GM23338 (cell line): Measurements from ENCODE around the gene EMC10. TPM values are rescaled to one million over a fixed set of nuclear protein-coding genes. Genes with fewer than 3 reads are reported as not detected.

Experiments used
- ATAC-seq: fragments of 200-7000 bp; cut with Tn5 transposase; 3 replicates; pipeline ENCODE4 v1.9.1; 2020
- DNase-seq: peaks from one replicate; pipeline ENCODE4 v3.0.0-alpha.2; 2015; ENCODE audit warnings: low spot score
- H2AFZ ChIP-seq: fragments of 200-600 bp; sonication (generic); 2 replicates; pipeline ENCODE4 v1.8.0; 2016; ENCODE audit warnings: antibody characterized with exemption, mild to moderate bottlenecking, moderate library complexity
- H3F3A ChIP-seq: fragments of 200-600 bp; sonication (generic); replicated peaks from 2 replicates; pipeline ENCODE4 v1.8.0; 2017; ENCODE audit warnings: antibody characterized with exemption, mixed run types, low read depth
- H3K27ac ChIP-seq: fragments of 200-600 bp; sonication (generic); 2 replicates; pipeline ENCODE4 v1.6.1; 2016; ENCODE audit warnings: low read depth
- H3K27me3 ChIP-seq: fragments of 200-600 bp; sonication (generic); 2 replicates; pipeline ENCODE4 v1.8.0; 2016; ENCODE audit warnings: mild to moderate bottlenecking, mixed run types, moderate library complexity; ENCODE audit not compliant: insufficient read depth
- H3K36me3 ChIP-seq: fragments of 200-600 bp; sonication (generic); 2 replicates; pipeline ENCODE4 v1.8.0; 2016; ENCODE audit warnings: mild to moderate bottlenecking; ENCODE audit not compliant: insufficient read depth
- H3K4me1 ChIP-seq: fragments of 200-600 bp; sonication (generic); 2 replicates; pipeline ENCODE4 v1.8.0; 2016; ENCODE audit warnings: mild to moderate bottlenecking, moderate library complexity; ENCODE audit not compliant: insufficient read depth
- H3K4me2 ChIP-seq: fragments of 200-600 bp; sonication (generic); 2 replicates; pipeline ENCODE4 v1.7.1; 2017; ENCODE audit warnings: mixed run types
- H3K4me3 ChIP-seq: fragments of 200-600 bp; sonication (generic); 2 replicates; pipeline ENCODE4 v1.6.1; 2016; ENCODE audit warnings: mixed run types
- H3K79me2 ChIP-seq: fragments of 200-600 bp; sonication (generic); replicated peaks from 2 replicates; pipeline ENCODE4 v1.8.0; 2017; ENCODE audit warnings: mild to moderate bottlenecking; ENCODE audit not compliant: insufficient read depth
- H3K9me2 ChIP-seq: fragments of 200-600 bp; sonication (generic); 2 replicates; pipeline ENCODE4 v1.8.0; 2017; ENCODE audit not compliant: insufficient read depth
- H4K20me1 ChIP-seq: fragments of 200-600 bp; sonication (generic); replicated peaks from 2 replicates; pipeline ENCODE4 v1.8.0; 2017; ENCODE audit warnings: mild to moderate bottlenecking; ENCODE audit not compliant: insufficient read depth
- H3K27ac Mint-ChIP-seq: 2 replicates; pipeline ENCODE4 v1.8.0; 2020; ENCODE audit warnings: inconsistent platforms, mild to moderate bottlenecking, moderate library complexity, mixed read lengths
- H3K27me3 Mint-ChIP-seq: 3 replicates; pipeline ENCODE4 v1.8.0; 2022; ENCODE audit warnings: low read depth, mild to moderate bottlenecking, moderate library complexity, mixed read lengths, inconsistent platforms; ENCODE audit not compliant: insufficient read depth, poor library complexity
- H3K36me3 Mint-ChIP-seq: 3 replicates; pipeline ENCODE4 v1.8.0; 2021; ENCODE audit warnings: low read depth, mild to moderate bottlenecking, inconsistent platforms, moderate library complexity, mixed read lengths
- H3K4me1 Mint-ChIP-seq: 3 replicates; pipeline ENCODE4 v1.8.0; 2020; ENCODE audit warnings: mild to moderate bottlenecking, inconsistent platforms, mixed read lengths
- H3K4me3 Mint-ChIP-seq: 3 replicates; pipeline ENCODE4 v1.8.0; 2021; ENCODE audit warnings: moderate library complexity, mild to moderate bottlenecking, inconsistent platforms, mixed read lengths
- H3K9me3 Mint-ChIP-seq: 3 replicates; pipeline ENCODE4 v1.8.0; 2020; ENCODE audit warnings: moderate library complexity, mild to moderate bottlenecking, inconsistent platforms, mixed read lengths
- CREB1 ChIP-seq: fragments of 250-450 bp; sonication (Bioruptor Pico); IDR thresholded peaks from 2 replicates; pipeline ENCODE4 v1.5.0; 2020; ENCODE audit warnings: low read depth, mild to moderate bottlenecking, moderate library complexity
- CTCF ChIP-seq, 2 experiments: fragments of 200-600 bp in 1 of 2; sonication (generic) in 1 of 2; conservative IDR thresholded peaks; 2 replicates each; pipeline versions ENCODE4 v1.5.1 to v1.6.1; 2016 to 2017; ENCODE audit warnings: antibody characterized with exemption in 2 of 2, low read depth in 2 of 2, mild to moderate bottlenecking in 2 of 2, moderate library complexity in 1 of 2
- ETS1 ChIP-seq: IDR thresholded peaks from 2 replicates; pipeline ENCODE4 v1.6.1; 2016; ENCODE audit warnings: antibody characterized with exemption
- EZH2 ChIP-seq: fragments of 200-600 bp; sonication (generic); IDR thresholded peaks from one replicate; pipeline ENCODE4 v1.8.0; 2017; ENCODE audit warnings: antibody characterized with exemption, mild to moderate bottlenecking, low read depth; ENCODE audit not compliant: unreplicated experiment
- EZH2phosphoT487 ChIP-seq: fragments of 200-600 bp; sonication (generic); IDR thresholded peaks from one replicate; pipeline ENCODE4 v1.8.1; 2018; ENCODE audit warnings: antibody characterized with exemption; ENCODE audit not compliant: unreplicated experiment
- JUNB ChIP-seq: IDR thresholded peaks from one replicate; pipeline ENCODE4 v1.6.1; 2016; ENCODE audit warnings: antibody characterized with exemption; ENCODE audit not compliant: unreplicated experiment
- NANOG ChIP-seq: IDR thresholded peaks from 2 replicates; pipeline ENCODE4 v1.6.1; 2016; ENCODE audit warnings: antibody characterized with exemption, borderline replicate concordance
- POLR2AphosphoS5 ChIP-seq: IDR thresholded peaks from 2 replicates; pipeline ENCODE4 v1.6.1; 2016; ENCODE audit warnings: antibody characterized with exemption, low read depth
- REST ChIP-seq: IDR thresholded peaks from one replicate; pipeline ENCODE4 v1.6.1; 2018; ENCODE audit warnings: antibody characterized with exemption; ENCODE audit not compliant: unreplicated experiment
- STAT1 ChIP-seq: IDR thresholded peaks from one replicate; pipeline ENCODE4 v1.6.1; 2016; ENCODE audit warnings: antibody characterized with exemption; ENCODE audit not compliant: unreplicated experiment
- ZNF114 ChIP-seq: fragments of 250-450 bp; sonication (Bioruptor Pico); IDR thresholded peaks from 2 replicates; pipeline ENCODE4 v1.5.0; 2020; ENCODE audit warnings: mild to moderate bottlenecking, moderate library complexity
- ZNF331 ChIP-seq: fragments of 250-450 bp; sonication (Bioruptor Pico); IDR thresholded peaks from 2 replicates; pipeline ENCODE4 v1.5.0; 2020; ENCODE audit warnings: low read depth, mild to moderate bottlenecking, moderate library complexity
- ZNF462 ChIP-seq: fragments of 250-450 bp; sonication (Bioruptor Pico); IDR thresholded peaks from 2 replicates; pipeline ENCODE4 v1.5.0; 2020; ENCODE audit warnings: mild to moderate bottlenecking, moderate library complexity
- polyA plus RNA-seq: library from polyadenylated mRNA; unstranded; fragments of >200 nt; fragmentation: Nextera tagmentation; extraction: Ambion mirVana; gene quantifications from 2 replicates; pipeline ENCODE4 v1.2.1, GENCODE V29; 2016
- total RNA-seq: library from RNA; depleted of rRNA; stranded (reverse); fragments of >200 nt; shearing (Covaris generic); gene quantifications from 2 replicates; pipeline ENCODE4 v1.2.3, GENCODE V29; 2014

EMC10 gene
- total and polyA plus RNA-seq, 2 experiments from 2014 or later = 24.8 to 113 TPM

GRCh38 chr19:50480281-50481111 is 4.2 kb downstream of the EMC10 start:
- ATAC-seq (no peak), DNase-seq (no peak)
- Histone ChIP-seq H3K27me3 (no peaks in the 10 kb centered on the region), H3K27ac (no peak overlapping the region), H3K36me3 (peaks cover 3% of the 10 kb centered on the region; the same call in 1 of the 2 replicates), H2AFZ (no peak overlapping the region), H3K4me3 (no peak overlapping the region), H3K4me2 (no peak overlapping the region), H3K4me1 (peaks cover 10% of the 10 kb centered on the region; the same call in 1 of the 2 replicates), H3F3A (0 out of 2 replicates have a peak, but pooled peaks cover 2% of the 10 kb centered on the region), H3K79me2 (peaks cover 25% of the 10 kb centered on the region), H4K20me1 (no peaks in the 10 kb centered on the region; the same call in 1 of the 2 replicates), H3K9me2 (no peaks in the 10 kb centered on the region)
- no peak overlapping the region for H3K27ac Mint-ChIP-seq
- no peaks in the 10 kb centered on the region; the same call in 2 of the 3 replicates for H3K4me1 Mint-ChIP-seq
- H3K27me3 Mint-ChIP-seq = peaks cover 3% of the 10 kb centered on the region
- no peak overlapping the region for H3K4me3 Mint-ChIP-seq
- H3K9me3 Mint-ChIP-seq = peaks cover 91% of the 10 kb centered on the region
- H3K36me3 Mint-ChIP-seq = peaks cover 43% of the 10 kb centered on the region
- TF ChIP-seq NANOG = no peak
- TF ChIP-seq ZNF462 (CRISPR knock-in tag) = no peak
- no peak for TF ChIP-seq REST
- TF ChIP-seq POLR2AphosphoS5 = no peak
- TF ChIP-seq JUNB = no peak
- TF ChIP-seq ZNF114 (CRISPR knock-in tag) = no peak
- TF ChIP-seq EZH2 = no peak
- no peak for TF ChIP-seq ETS1
- no peak for TF ChIP-seq EZH2phosphoT487
- no peak for TF ChIP-seq CREB1
- no peak for TF ChIP-seq STAT1
- no peak for TF ChIP-seq CTCF (conservative IDR thresholded peaks at IDR 0.05; ENCODE audit: low read depth in 2 of 2)
- TF ChIP-seq ZNF331 (CRISPR knock-in tag) = no peak
